ENCODE measurements around the gene IFITM1.
"Not testable (repeated sequence)": the region's sequence is repeated elsewhere in the genome, so short reads cannot be mapped to it uniquely, and the experiment has no call there.

Gene IFITM1

GRCh38 chr11:340539-341512 lies 27.0 kb downstream of the IFITM1 start:
- H3K4me3 ChIP-seq (ENCODE audit: low read depth, low read length) = no peak overlapping the region
- H3K79me2 ChIP-seq (ENCODE audit: control insufficient read depth, insufficient read depth, low read length, unreplicated experiment) = no peaks in the 10 kb centered on the region
- no peaks in the 10 kb centered on the region for H3K36me3 ChIP-seq (ENCODE audit: insufficient read depth, low read length)
- H3K27ac ChIP-seq (ENCODE audit: low read depth, low read length) = no peak overlapping the region
- H2AFZ ChIP-seq (ENCODE audit: low read length, unreplicated experiment) = no peak overlapping the region
- H3K4me1 ChIP-seq (ENCODE audit: control insufficient read depth, insufficient read depth, low read length, unreplicated experiment) = peaks cover 3% of the 10 kb centered on the region
- H3K27me3 ChIP-seq (ENCODE audit: insufficient read depth, low read length) = peaks cover 6% of the 10 kb centered on the region; the same call in 1 of the 2 replicates

- Histone ChIP-seq H3K79me2 (ENCODE audit: control insufficient read depth, insufficient read depth, low read length, unreplicated experiment) (no peaks in the 10 kb centered on the region), H3K27ac (ENCODE audit: low read depth, low read length) (no peak overlapping the region), H2AFZ (ENCODE audit: low read length, unreplicated experiment) (peak overlapping the region; percentile 3), H3K36me3 (ENCODE audit: insufficient read depth, low read length) (no peaks in the 10 kb centered on the region), H3K4me3 (ENCODE audit: low read depth, low read length) (no peak overlapping the region), H3K27me3 (ENCODE audit: insufficient read depth, low read length) (peaks cover 6% of the 10 kb centered on the region; the same call in 1 of the 2 replicates), H3K4me1 (ENCODE audit: control insufficient read depth, insufficient read depth, low read length, unreplicated experiment) (no peaks in the 10 kb centered on the region)
These were observed 28.5 kb downstream of the IFITM1 start for GRCh38 chr11:342328-342727.

- Histone ChIP-seq H3K27me3 (ENCODE audit: insufficient read depth, low read length) (peaks cover 6% of the 10 kb centered on the region; the same call in 1 of the 2 replicates), H3K4me3 (ENCODE audit: low read depth, low read length) (no peak overlapping the region), H2AFZ (ENCODE audit: low read length, unreplicated experiment) (no peak overlapping the region), H3K79me2 (ENCODE audit: control insufficient read depth, insufficient read depth, low read length, unreplicated experiment) (no peaks in the 10 kb centered on the region), H3K4me1 (ENCODE audit: control insufficient read depth, insufficient read depth, low read length, unreplicated experiment) (no peaks in the 10 kb centered on the region), H3K36me3 (ENCODE audit: insufficient read depth, low read length) (no peaks in the 10 kb centered on the region), H3K27ac (ENCODE audit: low read depth, low read length) (no peak overlapping the region)
These were observed 31.2 kb downstream of the IFITM1 start for GRCh38 chr11:344836-345578.

- Histone ChIP-seq H3K79me2 (ENCODE audit: control insufficient read depth, insufficient read depth, low read length, unreplicated experiment) (no peaks in the 10 kb centered on the region), H3K36me3 (ENCODE audit: insufficient read depth, low read length) (no peaks in the 10 kb centered on the region), H3K27me3 (ENCODE audit: insufficient read depth, low read length) (no peaks in the 10 kb centered on the region), H2AFZ (ENCODE audit: low read length, unreplicated experiment) (no peak overlapping the region), H3K27ac (ENCODE audit: low read depth, low read length) (no peak overlapping the region), H3K4me1 (ENCODE audit: control insufficient read depth, insufficient read depth, low read length, unreplicated experiment) (no peaks in the 10 kb centered on the region), H3K4me3 (ENCODE audit: low read depth, low read length) (no peak overlapping the region)
These were observed 32.7 kb downstream of the IFITM1 start for GRCh38 chr11:346529-346928.

GRCh38 chr11:349270-349954 lies 35.6 kb downstream of the IFITM1 start:
- not testable (repeated sequence) for H2AFZ ChIP-seq (ENCODE audit: low read length, unreplicated experiment); H3K27me3 ChIP-seq (ENCODE audit: insufficient read depth, low read length); H3K79me2 ChIP-seq (ENCODE audit: control insufficient read depth, insufficient read depth, low read length, unreplicated experiment); H3K27ac ChIP-seq (ENCODE audit: low read depth, low read length); H3K4me3 ChIP-seq (ENCODE audit: low read depth, low read length); H3K36me3 ChIP-seq (ENCODE audit: insufficient read depth, low read length)
- H3K4me1 ChIP-seq (ENCODE audit: control insufficient read depth, insufficient read depth, low read length, unreplicated experiment) = peaks cover 13% of the 10 kb centered on the region

DNA sequence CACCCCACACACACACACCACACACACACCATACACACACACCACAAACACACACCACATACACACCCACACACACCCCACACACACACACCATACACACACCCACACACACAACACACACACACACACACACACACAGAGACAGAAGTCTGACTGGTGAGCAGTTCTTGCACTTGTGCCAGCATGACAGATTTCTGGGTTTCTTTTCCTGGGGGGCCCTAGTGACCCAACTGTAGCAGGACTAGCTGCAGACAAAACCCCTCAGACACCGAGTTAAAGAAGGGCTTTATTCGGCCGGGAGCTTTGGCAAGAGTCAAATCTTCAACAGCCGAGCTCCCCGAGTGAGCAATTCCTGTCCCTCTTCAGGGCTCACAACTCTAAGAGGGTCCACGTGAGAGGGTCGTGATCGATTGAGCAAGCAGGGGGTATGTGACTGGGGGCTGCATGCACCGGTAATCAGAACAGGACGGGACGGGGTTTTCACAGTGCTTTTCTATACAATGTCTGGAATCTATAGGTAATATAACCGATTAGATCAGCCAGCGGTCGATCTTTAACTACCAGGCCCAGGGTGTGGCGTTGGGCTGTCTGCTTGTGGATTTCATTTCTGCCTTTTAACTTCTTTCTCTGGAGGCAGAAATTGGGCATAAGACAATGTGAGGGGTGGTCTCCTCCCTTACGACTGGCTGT lies 36.3 kb downstream of the IFITM1 start:
- H3K4me3 ChIP-seq (ENCODE audit: low read depth, low read length); H3K36me3 ChIP-seq (ENCODE audit: insufficient read depth, low read length); H3K27me3 ChIP-seq (ENCODE audit: insufficient read depth, low read length); H3K27ac ChIP-seq (ENCODE audit: low read depth, low read length); H2AFZ ChIP-seq (ENCODE audit: low read length, unreplicated experiment); H3K79me2 ChIP-seq (ENCODE audit: control insufficient read depth, insufficient read depth, low read length, unreplicated experiment): not testable (repeated sequence)
- peaks cover 18% of the 10 kb centered on the region for H3K4me1 ChIP-seq (ENCODE audit: control insufficient read depth, insufficient read depth, low read length, unreplicated experiment)

DNA sequence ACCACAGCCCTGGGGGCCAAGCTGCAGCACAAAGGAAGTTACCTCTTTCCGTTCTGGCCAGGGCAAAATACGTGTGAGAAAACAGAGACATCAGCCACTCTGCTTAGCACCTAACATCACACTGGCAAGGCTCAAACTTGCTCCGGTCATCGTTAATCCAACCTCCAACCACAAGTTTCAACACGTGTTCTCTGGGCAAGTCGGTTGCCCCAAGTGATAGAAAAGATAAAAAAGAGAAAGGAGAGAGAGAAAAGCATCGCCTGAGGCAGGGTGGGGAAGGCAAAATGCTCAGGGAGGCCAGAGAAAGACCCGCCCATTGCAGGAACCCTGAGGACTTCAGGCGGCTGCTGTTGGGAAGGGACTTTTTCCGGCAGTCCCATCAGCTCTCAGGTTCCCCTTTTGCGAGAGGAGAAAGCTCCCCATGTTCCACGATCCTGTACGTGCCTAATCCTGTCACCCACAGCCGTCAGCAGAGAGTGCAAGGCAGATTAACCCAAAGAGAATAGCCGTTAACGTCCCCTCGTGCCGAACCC lies 36.9 kb downstream of the IFITM1 start:
- H3K27me3 ChIP-seq (ENCODE audit: insufficient read depth, low read length) = no peaks in the 10 kb centered on the region
- no peaks in the 10 kb centered on the region for H3K79me2 ChIP-seq (ENCODE audit: control insufficient read depth, insufficient read depth, low read length, unreplicated experiment)
- H3K36me3 ChIP-seq (ENCODE audit: insufficient read depth, low read length) = no peaks in the 10 kb centered on the region
- no peak overlapping the region for H3K4me3 ChIP-seq (ENCODE audit: low read depth, low read length)
- H3K27ac ChIP-seq (ENCODE audit: low read depth, low read length) = no peak overlapping the region
- H3K4me1 ChIP-seq (ENCODE audit: control insufficient read depth, insufficient read depth, low read length, unreplicated experiment) = peaks cover 25% of the 10 kb centered on the region
- H2AFZ ChIP-seq (ENCODE audit: low read length, unreplicated experiment) = no peak overlapping the region

DNA sequence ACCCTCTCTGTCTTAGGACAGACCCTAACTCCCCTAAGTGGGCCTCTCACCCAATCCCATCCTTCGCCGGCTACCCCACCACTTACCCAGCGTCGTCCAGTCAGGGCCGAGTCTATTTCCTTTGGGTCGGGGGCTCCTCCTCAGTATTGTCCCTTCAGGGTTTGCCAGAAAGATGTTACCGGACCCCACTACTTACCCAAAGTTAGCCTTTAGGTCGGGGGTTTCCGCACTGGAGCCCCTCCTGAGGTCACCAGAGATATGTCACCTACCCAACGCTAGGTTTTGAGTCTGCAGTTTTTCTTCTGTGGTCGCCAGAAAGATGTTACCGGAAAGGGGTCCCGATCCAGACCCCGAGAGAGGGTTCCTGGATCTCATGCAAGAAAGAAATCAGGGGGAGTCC lies 37.6 kb downstream of the IFITM1 start:
- Histone ChIP-seq H3K27ac (ENCODE audit: low read depth, low read length) (no peak overlapping the region), H3K27me3 (ENCODE audit: insufficient read depth, low read length) (no peaks in the 10 kb centered on the region), H3K36me3 (ENCODE audit: insufficient read depth, low read length) (peaks cover 1% of the 10 kb centered on the region; the same call in 1 of the 2 replicates), H3K79me2 (ENCODE audit: control insufficient read depth, insufficient read depth, low read length, unreplicated experiment) (no peaks in the 10 kb centered on the region), H2AFZ (ENCODE audit: low read length, unreplicated experiment) (no peak overlapping the region), H3K4me3 (ENCODE audit: low read depth, low read length) (no peak overlapping the region), H3K4me1 (ENCODE audit: control insufficient read depth, insufficient read depth, low read length, unreplicated experiment) (peaks cover 25% of the 10 kb centered on the region)

- H3K27me3 ChIP-seq (ENCODE audit: insufficient read depth, low read length) = no peaks in the 10 kb centered on the region
- H3K4me3 ChIP-seq (ENCODE audit: low read depth, low read length) = no peak overlapping the region
- H3K36me3 ChIP-seq (ENCODE audit: insufficient read depth, low read length) = peaks cover 11% of the 10 kb centered on the region; the same call in 1 of the 2 replicates
- no peak overlapping the region for H2AFZ ChIP-seq (ENCODE audit: low read length, unreplicated experiment)
- peak overlapping the region; percentile 92; the same call in 1 of the 2 replicates for H3K27ac ChIP-seq (ENCODE audit: low read depth, low read length)
- peaks cover 25% of the 10 kb centered on the region for H3K4me1 ChIP-seq (ENCODE audit: control insufficient read depth, insufficient read depth, low read length, unreplicated experiment)
- no peaks in the 10 kb centered on the region for H3K79me2 ChIP-seq (ENCODE audit: control insufficient read depth, insufficient read depth, low read length, unreplicated experiment)
These were observed 38.7 kb downstream of the IFITM1 start for GRCh38 chr11:352456-353031.

Measured in ACC112 (cell line).